Esophagus muscularis mucosa (tissue), 3 donors: ENCODE data around the gene FAM227A.

ENCODE experiments used
- POLR2A ChIP-seq: fragments of 450-650 bp; IDR thresholded peaks from one replicate; pipeline ENCODE4 v1.6.1; 2017; ENCODE audit warnings: antibody characterized with exemption, moderate library complexity, mild to moderate bottlenecking, low read depth
- POLR2AphosphoS5 ChIP-seq, 2 donors: sonication (generic); formaldehyde crosslinking; IDR thresholded peaks; one replicate each; pipeline ENCODE4 v1.6.1; 2017; ENCODE audit warnings: antibody characterized with exemption in 2 of 2
- TF ChIP-seq, protein P1 (sequence below), 3 experiments: fragments of 200-600 bp in 2 of 3; fragments of 450-650 bp in 1 of 3; sonication (generic) in 2 of 3; IDR thresholded peaks; one replicate each; pipeline ENCODE4 v1.5.1; 2017 to 2019; ENCODE audit warnings: antibody characterized with exemption in 3 of 3, mild to moderate bottlenecking in 2 of 3, moderate library complexity in 1 of 3

DNA sequence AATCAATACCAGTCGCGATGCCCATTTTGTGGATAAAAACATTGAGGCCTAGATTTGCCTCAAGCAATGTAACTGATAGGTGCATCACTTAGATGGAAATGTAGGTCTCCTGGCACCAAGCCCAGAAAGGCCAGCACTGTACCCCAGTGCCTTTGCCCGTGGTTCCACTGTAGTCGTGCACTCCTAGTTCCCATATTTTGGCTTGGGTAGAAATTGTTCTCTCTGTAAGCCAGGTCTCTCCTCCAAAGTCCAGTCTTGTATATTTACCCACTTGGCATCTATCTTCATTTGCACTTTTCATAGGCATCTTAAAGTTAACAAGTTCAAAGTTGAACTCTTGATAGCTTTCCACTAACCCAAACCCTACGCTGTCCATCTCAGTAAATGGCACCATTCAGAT lies 44.6 kb downstream of the FAM227A start:
- TF ChIP-seq, protein P1, sequence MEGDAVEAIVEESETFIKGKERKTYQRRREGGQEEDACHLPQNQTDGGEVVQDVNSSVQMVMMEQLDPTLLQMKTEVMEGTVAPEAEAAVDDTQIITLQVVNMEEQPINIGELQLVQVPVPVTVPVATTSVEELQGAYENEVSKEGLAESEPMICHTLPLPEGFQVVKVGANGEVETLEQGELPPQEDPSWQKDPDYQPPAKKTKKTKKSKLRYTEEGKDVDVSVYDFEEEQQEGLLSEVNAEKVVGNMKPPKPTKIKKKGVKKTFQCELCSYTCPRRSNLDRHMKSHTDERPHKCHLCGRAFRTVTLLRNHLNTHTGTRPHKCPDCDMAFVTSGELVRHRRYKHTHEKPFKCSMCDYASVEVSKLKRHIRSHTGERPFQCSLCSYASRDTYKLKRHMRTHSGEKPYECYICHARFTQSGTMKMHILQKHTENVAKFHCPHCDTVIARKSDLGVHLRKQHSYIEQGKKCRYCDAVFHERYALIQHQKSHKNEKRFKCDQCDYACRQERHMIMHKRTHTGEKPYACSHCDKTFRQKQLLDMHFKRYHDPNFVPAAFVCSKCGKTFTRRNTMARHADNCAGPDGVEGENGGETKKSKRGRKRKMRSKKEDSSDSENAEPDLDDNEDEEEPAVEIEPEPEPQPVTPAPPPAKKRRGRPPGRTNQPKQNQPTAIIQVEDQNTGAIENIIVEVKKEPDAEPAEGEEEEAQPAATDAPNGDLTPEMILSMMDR (IDR thresholded peaks at IDR 0.05) = no peak
- TF ChIP-seq POLR2AphosphoS5 (IDR thresholded peaks at IDR 0.05) (no peak), POLR2A (no peak)
